T47D (cell line): Measurements from ENCODE around the gene ZNF70.

Experiments
- DNase-seq, 2 experiments: peaks; one replicate each; pipeline versions ENCODE4 v3.0.0 to v3.0.0-alpha.2; 2011 to 2012; ENCODE audit warnings: low read depth in 1 of 2, low spot score in 1 of 2
- JUND ChIP-seq: IDR thresholded peaks from 2 replicates; pipeline ENCODE4 v1.6.1; 2012; ENCODE audit warnings: low read depth
- in situ Hi-C: cut with HindIII; loops from 2 replicates; pipeline ENCODE4 v1.10.0; 2016; ENCODE audit warnings: low sequenced_read_pairs, low pct_unique_long_range_greater_than_20kb

Gene ZNF70

GRCh38 chr22:23750714-23751440, at the start of gene ZNF70:
ZNF70 (minus strand) TSS chr22:23751112; CDS start chr22:23745140, 5,972 bp downstream.
- in situ Hi-C loops = no loop called here
- peak; percentile 85 to 90 for DNase-seq

GRCh38 chr22:23796461-23796860, 45.5 kb upstream of the ZNF70 start:
- in situ Hi-C loops = no loop called here
- TF ChIP-seq JUND = no peak
- DNase-seq = no peak

More at GRCh38 chr22:23750714-23751440, at the start of gene ZNF70:
- TF ChIP-seq JUND = no peak

- in situ Hi-C loops = no loop called here
- no peak for TF ChIP-seq JUND
- DNase-seq = no peak
These were observed 42.4 kb upstream of the ZNF70 start for GRCh38 chr22:23793326-23793725.

GRCh38 chr22:23791738-23792645, 41.1 kb upstream of the ZNF70 start:
- TF ChIP-seq JUND = no peak
- no peak for DNase-seq
- in situ Hi-C loops = no loop called here

GRCh38 chr22:23790819-23791737, 40.2 kb upstream of the ZNF70 start:
- DNase-seq = no peak
- no peak for TF ChIP-seq JUND
- in situ Hi-C loops = no loop called here

- DNase-seq = peak in 1 of 2 experiments; percentile 4
- in situ Hi-C loops = no loop called here
- TF ChIP-seq JUND = no peak
These were observed 38.7 kb upstream of the ZNF70 start for GRCh38 chr22:23789638-23790037.

- in situ Hi-C loops = no loop called here
- DNase-seq = no peak
- no peak for TF ChIP-seq JUND
These were observed 38.2 kb upstream of the ZNF70 start for GRCh38 chr22:23789121-23789520.

- DNase-seq = no peak
These were observed 37.0 kb upstream of the ZNF70 start for GRCh38 chr22:23787910-23788309.

GRCh38 chr22:23787600-23787896, 36.6 kb upstream of the ZNF70 start:
- in situ Hi-C loops = no loop called here
- no peak for TF ChIP-seq JUND
- no peak for DNase-seq

More at GRCh38 chr22:23787910-23788309, 37.0 kb upstream of the ZNF70 start:
- in situ Hi-C loops = no loop called here
- TF ChIP-seq JUND = no peak

- in situ Hi-C loops = no loop called here
- DNase-seq = peak; percentile 75 to 90
- no peak for TF ChIP-seq JUND
These were observed 36.1 kb upstream of the ZNF70 start, which contains the start of gene SMARCB1 for GRCh38 chr22:23786752-23787599. SMARCB1 (plus strand) TSS chr22:23786966; CDS start chr22:23787170, 204 bp downstream.

GRCh38 chr22:23786261-23786710, 35.4 kb upstream of the ZNF70 start:
- no peak for DNase-seq
- in situ Hi-C loops = no loop called here
- TF ChIP-seq JUND = no peak
